HG03066 (cell line): Measurements from ENCODE around the gene PRICKLE4.

Experiments
- ATAC-seq: cut with Tn5 transposase; IDR thresholded peaks from one replicate; pipeline ENCODE4 v1.9.1; 2021; ENCODE audit warnings: low read depth; ENCODE audit not compliant: unreplicated experiment

Gene PRICKLE4

GRCh38 chr6:41770381-41771057 is 10.1 kb upstream of the PRICKLE4 start:
- ATAC-seq: no peak

- ATAC-seq: no peak
Observed at GRCh38 chr6:41771058-41771983, 9.3 kb upstream of the PRICKLE4 start.

- no peak for ATAC-seq
Observed at GRCh38 chr6:41774841-41775240, 5.7 kb upstream of the PRICKLE4 start.

- no peak for ATAC-seq
Observed at GRCh38 chr6:41775293-41775882, 5.2 kb upstream of the PRICKLE4 start.

- no peak for ATAC-seq
Observed at GRCh38 chr6:41777551-41778285, 2.9 kb upstream of the PRICKLE4 start.

- no peak for ATAC-seq
Observed at GRCh38 chr6:41778895-41779294, 1.7 kb upstream of the PRICKLE4 start.

GRCh38 chr6:41779336-41779735 is 1.2 kb upstream of the PRICKLE4 start:
- peak; percentile 4 for ATAC-seq

GRCh38 chr6:41779788-41780550 is 613 bp upstream of the PRICKLE4 start, which contains the start of gene FRS3:
TSS of gene FRS3 (minus strand) at chr6:41779900. CDS start at chr6:41776987, 2,913 bp downstream.
- ATAC-seq: peak; percentile 92

- no peak for ATAC-seq
Observed at GRCh38 chr6:41781366-41781730, 766 bp downstream of the PRICKLE4 start.

- ATAC-seq: no peak
Observed at GRCh38 chr6:41783106-41783780, 2.7 kb downstream of the PRICKLE4 start.

GRCh38 chr6:41784581-41785171 is 4.1 kb downstream of the PRICKLE4 start:
- ATAC-seq: no peak

- ATAC-seq: no peak
Observed at GRCh38 chr6:41785254-41785653, 4.7 kb downstream of the PRICKLE4 start.

- ATAC-seq: no peak
Observed at GRCh38 chr6:41785689-41786450, 5.3 kb downstream of the PRICKLE4 start.

- ATAC-seq: peak; percentile 60
Observed at GRCh38 chr6:41786451-41787218, 6.1 kb downstream of the PRICKLE4 start.

GRCh38 chr6:41787219-41787917 is 6.8 kb downstream of the PRICKLE4 start, which contains the start of gene TOMM6:
TSS of gene TOMM6 (plus strand) at chr6:41787694. CDS start at chr6:41787698, 4 bp downstream.
- peak; percentile 74 for ATAC-seq

GRCh38 chr6:41789390-41789724 is 8.8 kb downstream of the PRICKLE4 start:
- ATAC-seq: no peak

- no peak for ATAC-seq
Observed at GRCh38 chr6:41790045-41790444, 9.5 kb downstream of the PRICKLE4 start.
